GM12872 (cell line): ENCODE data around the gene STK39.

Experiments
- TF ChIP-seq, protein P1 (sequence below): IDR thresholded peaks from 3 replicates; pipeline ENCODE4 v1.5.1; 2011; ENCODE audit warnings: low read depth, mild to moderate bottlenecking, low read length, moderate library complexity; ENCODE audit not compliant: insufficient read depth

Gene STK39

GRCh38 chr2:168097431-168097830 is 150.0 kb downstream of the STK39 start:
- TF ChIP-seq, protein P1, sequence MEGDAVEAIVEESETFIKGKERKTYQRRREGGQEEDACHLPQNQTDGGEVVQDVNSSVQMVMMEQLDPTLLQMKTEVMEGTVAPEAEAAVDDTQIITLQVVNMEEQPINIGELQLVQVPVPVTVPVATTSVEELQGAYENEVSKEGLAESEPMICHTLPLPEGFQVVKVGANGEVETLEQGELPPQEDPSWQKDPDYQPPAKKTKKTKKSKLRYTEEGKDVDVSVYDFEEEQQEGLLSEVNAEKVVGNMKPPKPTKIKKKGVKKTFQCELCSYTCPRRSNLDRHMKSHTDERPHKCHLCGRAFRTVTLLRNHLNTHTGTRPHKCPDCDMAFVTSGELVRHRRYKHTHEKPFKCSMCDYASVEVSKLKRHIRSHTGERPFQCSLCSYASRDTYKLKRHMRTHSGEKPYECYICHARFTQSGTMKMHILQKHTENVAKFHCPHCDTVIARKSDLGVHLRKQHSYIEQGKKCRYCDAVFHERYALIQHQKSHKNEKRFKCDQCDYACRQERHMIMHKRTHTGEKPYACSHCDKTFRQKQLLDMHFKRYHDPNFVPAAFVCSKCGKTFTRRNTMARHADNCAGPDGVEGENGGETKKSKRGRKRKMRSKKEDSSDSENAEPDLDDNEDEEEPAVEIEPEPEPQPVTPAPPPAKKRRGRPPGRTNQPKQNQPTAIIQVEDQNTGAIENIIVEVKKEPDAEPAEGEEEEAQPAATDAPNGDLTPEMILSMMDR: no peak

DNA sequence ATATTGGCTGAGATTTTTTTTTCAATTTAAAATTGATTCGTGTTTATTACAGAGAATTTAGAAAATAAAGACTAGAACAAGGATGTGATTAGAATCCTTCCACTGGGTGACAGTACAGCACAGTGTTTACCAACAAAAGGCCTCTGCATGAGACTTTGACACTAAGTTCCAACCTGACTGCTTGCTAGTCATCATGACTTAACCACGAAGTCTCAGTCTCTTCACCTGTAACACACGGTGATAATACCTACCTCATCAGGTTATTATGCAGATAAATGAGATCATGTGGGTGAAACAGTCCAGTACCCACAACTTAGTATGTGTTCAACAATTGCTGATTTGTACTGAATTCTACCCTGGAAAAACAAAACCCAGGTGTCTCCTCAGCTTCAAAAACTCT is 151.2 kb downstream of the STK39 start:
- TF ChIP-seq, protein P1: no peak

GRCh38 chr2:168091986-168092385 is 155.4 kb downstream of the STK39 start:
- TF ChIP-seq, protein P1: no peak

DNA sequence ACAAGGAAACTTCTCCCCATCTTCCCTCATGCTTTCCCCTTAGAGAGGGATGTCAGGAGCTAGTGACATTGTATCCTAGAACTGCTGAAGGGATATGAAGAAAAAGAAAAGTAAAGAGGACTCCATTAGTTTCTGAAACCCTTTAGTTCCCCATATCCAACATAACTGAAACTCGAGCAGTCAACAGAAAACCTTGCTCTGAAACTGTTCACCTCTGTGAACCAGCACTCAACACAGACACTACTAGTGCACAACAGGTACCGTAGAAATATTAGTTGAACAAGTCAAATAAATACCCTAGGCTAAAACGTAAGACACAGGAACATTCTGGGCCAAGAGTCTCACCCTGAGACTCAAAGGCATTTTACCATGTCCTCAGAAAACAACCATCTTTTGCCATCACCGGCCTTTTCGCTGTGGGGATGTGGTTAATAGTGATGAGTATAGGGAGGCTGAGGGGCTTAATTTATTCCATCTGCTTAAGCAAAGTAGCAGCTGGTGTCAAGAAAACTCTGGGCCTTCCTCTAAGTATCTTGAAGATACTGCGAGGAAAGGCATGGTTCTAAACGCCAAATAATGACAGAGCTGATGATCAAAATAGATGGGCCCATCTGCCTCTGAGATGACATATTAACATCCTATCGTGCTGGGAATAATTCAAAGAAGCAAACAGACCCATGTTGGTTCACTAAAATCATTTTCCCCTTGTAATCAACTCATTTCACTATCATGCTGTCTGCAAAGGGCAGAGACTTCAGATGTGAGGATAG is 156.8 kb downstream of the STK39 start:
- TF ChIP-seq, protein P1: no peak

DNA sequence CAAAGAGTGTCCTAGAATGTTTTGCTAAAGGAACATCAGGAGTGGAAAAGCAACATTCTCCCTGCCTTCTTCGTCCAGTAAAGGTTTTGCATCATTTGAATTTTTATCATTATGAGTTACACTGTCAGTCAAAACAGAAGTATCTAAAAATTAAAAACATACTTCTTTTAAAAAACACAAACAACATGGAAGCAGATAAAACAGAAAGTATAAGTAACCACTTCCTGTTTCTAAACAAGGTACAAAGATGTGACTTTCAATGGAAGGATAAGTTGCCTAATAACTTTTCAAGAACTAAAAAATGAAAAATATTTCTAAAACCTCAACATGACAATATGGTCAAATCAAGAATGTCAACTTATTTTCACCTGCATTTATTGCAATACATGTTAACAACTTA is 158.2 kb downstream of the STK39 start:
- TF ChIP-seq, protein P1: no peak

DNA sequence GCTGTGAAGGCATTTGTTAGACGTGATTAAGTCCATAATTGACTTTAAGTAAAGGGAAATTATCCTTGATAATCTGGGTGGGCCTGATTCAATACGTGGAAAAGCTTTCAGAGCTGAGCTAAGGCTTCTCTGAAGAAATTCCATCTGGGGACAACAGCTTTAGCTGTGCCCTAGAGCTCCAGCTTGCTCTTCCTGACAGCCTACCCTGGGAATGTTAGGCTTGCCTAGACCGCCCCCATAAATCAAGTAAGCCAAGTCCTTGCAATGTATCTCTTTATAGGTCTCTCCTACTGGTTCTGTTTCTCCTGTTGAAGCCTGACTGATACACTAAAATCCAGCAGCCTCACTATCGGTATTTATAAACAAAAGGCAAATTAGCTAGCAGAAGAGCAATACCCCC is 160.0 kb downstream of the STK39 start:
- TF ChIP-seq, protein P1: no peak

GRCh38 chr2:168086851-168087250 is 160.5 kb downstream of the STK39 start:
- TF ChIP-seq, protein P1: no peak
